Glomerular endothelial cell (primary cell): ENCODE measurements around the gene MRFAP1L1. TPM values are rescaled to one million over a fixed set of nuclear protein-coding genes. Genes with fewer than 3 reads are reported as not detected.

ENCODE experiments used
- DNase-seq: peaks from one replicate; pipeline ENCODE4 v3.0.0-alpha.2; 2011; ENCODE audit warnings: low read depth, low spot score; ENCODE audit errors: extremely low read depth
- total RNA-seq: library from RNA; depleted of rRNA; stranded (reverse); fragments of >200 nt; gene quantifications from 2 replicates; pipeline ENCODE4 v1.2.3, GENCODE V29; 2015

MRFAP1L1 gene
- total RNA-seq, 1 donor from 2014 or later = 43.2 TPM

DNA sequence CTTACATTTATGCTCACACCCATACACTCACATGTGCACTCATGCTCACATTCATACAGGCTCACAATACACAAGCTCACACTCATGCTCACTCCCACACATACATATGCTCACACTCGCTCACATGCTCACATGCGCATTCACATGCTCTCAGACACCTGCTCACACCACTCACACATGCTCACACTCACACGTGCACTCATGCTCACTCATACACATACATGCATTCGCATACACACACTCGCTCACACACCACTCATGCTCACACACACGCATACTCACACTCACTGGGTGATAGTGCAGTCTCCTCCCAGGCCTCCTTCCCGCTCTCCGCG, 44.4 kb downstream of the MRFAP1L1 start:
- DNase-seq = no peak

DNA sequence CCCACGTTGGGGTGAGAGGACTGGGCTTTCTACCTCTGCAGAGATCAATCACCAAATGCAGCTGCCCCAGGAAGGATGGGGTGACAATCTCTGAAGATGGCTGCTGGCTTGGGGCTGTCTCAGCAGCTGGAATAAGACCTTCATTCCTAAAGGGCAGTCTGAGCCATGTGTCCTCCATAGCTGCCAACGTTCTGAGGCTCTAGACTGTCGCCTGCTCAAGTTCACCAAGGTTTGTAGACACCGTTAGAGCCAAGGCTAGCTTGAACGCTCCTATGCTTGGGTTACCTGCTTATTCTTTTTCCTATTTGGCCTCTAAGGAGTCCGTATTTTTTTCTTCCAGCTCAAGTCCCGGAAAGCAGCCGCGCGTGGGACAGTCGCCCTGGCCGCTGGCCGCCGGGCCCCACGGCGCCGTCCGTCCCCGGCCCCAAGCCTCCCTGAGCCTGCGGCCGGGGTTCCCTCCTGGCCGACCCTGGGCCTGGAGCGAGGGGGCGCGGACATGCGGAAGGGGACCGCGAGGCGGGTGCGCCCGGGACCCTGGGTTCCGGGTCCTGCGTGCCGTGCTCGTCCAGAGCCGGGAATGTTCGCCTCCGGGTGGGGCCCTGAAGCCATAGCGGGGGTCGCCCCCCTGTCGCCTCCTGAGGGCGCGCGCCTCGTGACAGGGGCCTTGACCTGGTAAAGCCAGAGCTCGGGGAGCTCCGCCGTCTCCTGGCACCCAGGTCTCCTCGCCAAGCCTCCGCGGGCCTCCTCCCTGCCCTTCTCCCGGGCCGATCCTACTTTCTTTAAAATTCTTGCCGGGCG, 45.9 kb downstream of the MRFAP1L1 start:
- DNase-seq = no peak

DNA sequence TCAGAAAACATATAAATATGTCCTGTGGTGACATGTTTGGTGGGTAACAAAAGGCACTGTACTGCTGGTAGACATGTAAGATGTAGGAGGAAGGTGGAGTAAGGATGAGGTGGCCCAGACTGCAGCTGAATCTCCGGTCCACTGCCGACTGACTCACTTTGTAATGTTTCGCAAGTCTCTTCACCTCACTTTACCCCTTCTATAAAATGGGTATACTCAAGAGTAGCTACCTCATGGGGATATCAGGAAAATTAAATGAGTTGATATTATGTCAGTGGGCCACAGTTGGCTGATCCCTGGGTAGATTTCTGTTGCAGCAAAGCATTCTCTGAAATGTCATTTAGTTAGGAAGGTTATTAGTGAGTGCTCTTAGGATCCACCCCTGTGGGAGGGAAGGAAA, 47.1 kb downstream of the MRFAP1L1 start:
- no peak for DNase-seq

DNA sequence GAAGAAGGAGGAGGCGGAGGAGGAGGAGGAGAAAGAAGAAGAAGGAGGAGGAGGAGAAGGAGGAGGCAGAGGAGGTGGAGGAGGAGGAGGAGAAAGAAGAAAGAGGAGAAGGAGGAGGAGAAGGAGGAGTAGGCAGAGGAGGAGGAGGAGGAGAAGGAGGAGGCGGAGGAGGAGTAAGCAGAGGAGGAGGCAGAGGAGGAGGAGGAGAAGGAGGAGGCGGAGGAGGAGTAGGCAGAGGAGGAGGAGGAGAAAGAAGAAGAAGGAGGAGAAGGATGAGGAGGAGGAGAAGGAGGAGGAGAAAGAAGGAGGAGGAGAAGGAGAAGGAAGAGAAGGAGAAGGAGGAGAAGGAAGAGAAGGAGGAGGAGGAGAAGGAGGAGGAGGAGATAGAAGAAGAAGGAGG, 49.2 kb downstream of the MRFAP1L1 start:
- DNase-seq = no peak

DNA sequence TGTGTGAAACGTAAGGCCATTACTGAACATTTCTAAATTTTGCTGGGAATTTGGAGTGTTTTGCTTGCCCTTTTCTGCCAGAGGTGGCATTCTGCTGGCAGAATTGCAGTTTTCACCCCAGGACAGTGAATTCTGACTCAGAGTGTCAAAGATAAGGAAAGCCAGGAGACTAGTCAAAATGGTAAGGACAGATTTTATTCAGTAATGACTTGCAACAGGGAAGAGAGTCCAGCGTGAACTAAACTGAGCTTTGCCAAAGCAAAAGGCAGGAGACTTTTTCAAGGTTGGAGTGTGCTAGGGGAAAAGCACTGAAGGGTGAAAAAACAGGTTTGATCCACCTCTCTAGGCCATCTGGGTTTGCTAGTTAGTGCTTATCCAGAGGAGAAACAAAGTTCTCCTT, 49.8 kb downstream of the MRFAP1L1 start:
- DNase-seq = no peak

DNA sequence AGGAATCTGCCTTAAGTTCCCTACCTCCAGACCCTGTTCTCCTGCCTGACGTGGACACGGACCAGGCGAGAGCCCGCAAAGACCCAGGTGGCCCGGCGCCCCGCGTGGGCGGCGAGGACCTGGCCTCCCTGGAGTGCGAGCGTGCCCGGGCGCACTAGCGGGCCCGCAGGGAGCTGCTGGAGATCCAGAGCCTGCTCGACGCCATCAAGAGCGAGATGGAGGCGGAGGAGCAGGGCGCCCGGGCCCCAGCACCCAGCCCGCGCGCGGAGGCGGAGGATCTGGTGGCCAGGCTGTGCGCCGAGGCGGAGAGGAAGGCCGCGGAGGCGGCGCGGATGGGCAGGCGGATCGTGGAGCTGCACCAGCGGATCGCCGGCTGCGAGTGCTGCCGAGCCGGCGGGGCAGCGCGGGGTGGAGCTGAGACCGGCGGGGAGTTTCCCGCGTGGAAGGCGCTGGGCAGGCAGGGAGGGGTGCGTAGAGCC, 51.0 kb downstream of the MRFAP1L1 start:
- no peak for DNase-seq

DNA sequence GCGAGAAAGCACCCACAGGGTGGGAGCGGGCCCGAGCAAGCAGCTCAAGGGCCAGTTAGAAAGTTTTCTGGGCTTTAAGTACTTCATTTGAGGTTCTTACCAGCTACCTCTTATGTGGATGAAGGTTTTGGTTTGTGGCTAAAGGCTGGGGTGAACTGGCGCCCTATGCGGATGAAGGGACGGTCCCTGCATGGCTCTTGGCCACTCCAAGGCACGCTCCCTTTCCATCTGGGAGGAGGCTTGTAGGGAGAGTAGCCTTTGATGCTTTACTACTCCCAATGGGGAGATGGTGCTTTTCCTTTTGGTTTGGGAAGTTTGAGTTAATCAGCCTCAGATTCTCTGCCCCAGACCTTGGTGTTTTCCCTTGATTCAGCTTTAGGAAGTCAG, 51.5 kb downstream of the MRFAP1L1 start:
- no peak for DNase-seq

Other genes starting within 250 kb of the MRFAP1L1 start
- gene PPP2R2C, start 237.3 kb downstream of the MRFAP1L1 start, total RNA-seq = 0.24 and 0.41 TPM in 2 replicates
- 58.0 and 78.2 TPM in 2 replicates for gene MAN2B2, start 134.7 kb downstream of the MRFAP1L1 start, total RNA-seq
- 210 and 221 TPM in 2 replicates for gene MRFAP1, start 69.2 kb downstream of the MRFAP1L1 start, total RNA-seq
- gene S100P, start 16.0 kb downstream of the MRFAP1L1 start, total RNA-seq = not detected in 2 replicates
- gene BLOC1S4, start 6.3 kb upstream of the MRFAP1L1 start, total RNA-seq = 20.7 and 21.0 TPM in 2 replicates
- gene KIAA0232, start 72.9 kb upstream of the MRFAP1L1 start, total RNA-seq = 21.1 and 22.5 TPM in 2 replicates
- 21.6 and 22.0 TPM in 2 replicates for gene TBC1D14, start 200.0 kb upstream of the MRFAP1L1 start, total RNA-seq